Lower lobe of right lung (tissue), 2 donors: ENCODE measurements around the gene AGMO. TPM values are rescaled to one million over a fixed set of nuclear protein-coding genes. Genes with fewer than 3 reads are reported as not detected.

Experiments used
- ATAC-seq, 2 donors: fragments of 200-7000 bp; cut with Tn5 transposase; one replicate each; pipeline ENCODE4 v1.9.1; 2020 to 2022; ENCODE audit warnings: mild to moderate bottlenecking in 2 of 2, moderate library complexity in 2 of 2
- DNase-seq: peaks from one replicate; pipeline ENCODE4 v3.0.0-alpha.2; 2020
- H3K27ac ChIP-seq: fragments of 200-600 bp; one replicate; pipeline ENCODE4 v1.8.0; 2022
- H3K27me3 ChIP-seq: fragments of 200-600 bp; one replicate; pipeline ENCODE4 v1.8.0; 2022; ENCODE audit warnings: low read depth
- H3K36me3 ChIP-seq: fragments of 200-600 bp; one replicate; pipeline ENCODE4 v1.8.0; 2022; ENCODE audit warnings: mild to moderate bottlenecking
- H3K4me1 ChIP-seq: fragments of 200-600 bp; one replicate; pipeline ENCODE4 v1.8.0; 2022
- H3K4me3 ChIP-seq: fragments of 200-600 bp; one replicate; pipeline ENCODE4 v1.8.0; 2022; ENCODE audit warnings: mild to moderate bottlenecking
- H3K9me3 ChIP-seq: fragments of 200-600 bp; one replicate; pipeline ENCODE4 v1.8.0; 2022
- intact Hi-C: fragments of 100-400 bp; cut with DNase I; formaldehyde crosslinking; loops from one replicate; pipeline ENCODE4 v1.11.0; 2022
- total RNA-seq: library from RNA; stranded (reverse); fragmentation: NEBNext Ultra II Directional; extraction: Animal tissue kit (Norgen Biotek cat#: 25700); gene quantifications from one replicate; pipeline ENCODE4 v1.2.1, GENCODE V29; 2021
- TF ChIP-seq, protein P1 (sequence below): fragments of 200-600 bp; IDR thresholded peaks from one replicate; pipeline ENCODE4 v1.8.0; 2022; ENCODE audit warnings: antibody characterized with exemption, mild to moderate bottlenecking
- donor health status: DM: no; HTN: yes; CAD: no; lungs with severe emphysema.

AGMO gene
- total RNA-seq, 1 donor from 2014 or later = not detected

DNA sequence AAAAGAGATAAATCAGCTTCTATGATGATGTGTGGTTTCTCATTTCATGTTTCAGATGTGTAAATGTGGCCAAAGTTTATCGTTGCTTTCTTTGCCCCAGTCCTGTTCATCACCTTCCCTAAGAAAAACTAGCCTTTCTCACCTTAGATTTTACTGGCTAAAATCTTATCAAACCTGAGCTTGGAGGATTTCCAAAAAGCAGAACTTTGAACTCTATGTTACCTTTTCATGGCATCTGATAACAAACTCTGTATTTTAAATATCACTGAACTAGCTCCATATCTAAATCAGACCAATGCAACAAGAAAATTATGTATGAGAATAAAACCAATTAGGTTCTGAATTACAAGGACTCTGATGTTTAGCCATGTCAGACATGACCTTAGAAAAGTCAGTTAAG lies 335.8 kb downstream of the AGMO start:
- ATAC-seq (no peak), DNase-seq (no peak)
- Histone ChIP-seq H3K27me3 (no peaks in the 10 kb centered on the region), H3K9me3 (no peaks in the 10 kb centered on the region), H3K27ac (no peak overlapping the region), H3K36me3 (no peaks in the 10 kb centered on the region), H3K4me1 (no peaks in the 10 kb centered on the region), H3K4me3 (no peak overlapping the region)
- TF ChIP-seq, protein P1, sequence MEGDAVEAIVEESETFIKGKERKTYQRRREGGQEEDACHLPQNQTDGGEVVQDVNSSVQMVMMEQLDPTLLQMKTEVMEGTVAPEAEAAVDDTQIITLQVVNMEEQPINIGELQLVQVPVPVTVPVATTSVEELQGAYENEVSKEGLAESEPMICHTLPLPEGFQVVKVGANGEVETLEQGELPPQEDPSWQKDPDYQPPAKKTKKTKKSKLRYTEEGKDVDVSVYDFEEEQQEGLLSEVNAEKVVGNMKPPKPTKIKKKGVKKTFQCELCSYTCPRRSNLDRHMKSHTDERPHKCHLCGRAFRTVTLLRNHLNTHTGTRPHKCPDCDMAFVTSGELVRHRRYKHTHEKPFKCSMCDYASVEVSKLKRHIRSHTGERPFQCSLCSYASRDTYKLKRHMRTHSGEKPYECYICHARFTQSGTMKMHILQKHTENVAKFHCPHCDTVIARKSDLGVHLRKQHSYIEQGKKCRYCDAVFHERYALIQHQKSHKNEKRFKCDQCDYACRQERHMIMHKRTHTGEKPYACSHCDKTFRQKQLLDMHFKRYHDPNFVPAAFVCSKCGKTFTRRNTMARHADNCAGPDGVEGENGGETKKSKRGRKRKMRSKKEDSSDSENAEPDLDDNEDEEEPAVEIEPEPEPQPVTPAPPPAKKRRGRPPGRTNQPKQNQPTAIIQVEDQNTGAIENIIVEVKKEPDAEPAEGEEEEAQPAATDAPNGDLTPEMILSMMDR = no peak
- intact Hi-C loops = no loop called here

GRCh38 chr7:15219758-15220157 lies 342.1 kb downstream of the AGMO start:
- no peak for ATAC-seq
- no peak overlapping the region for H3K4me3 ChIP-seq
- TF ChIP-seq, protein P1 = no peak

GRCh38 chr7:15218261-15218660 lies 343.6 kb downstream of the AGMO start:
- Histone ChIP-seq H3K27me3 (no peaks in the 10 kb centered on the region), H3K27ac (no peak overlapping the region), H3K36me3 (no peaks in the 10 kb centered on the region), H3K9me3 (no peaks in the 10 kb centered on the region), H3K4me3 (no peak overlapping the region), H3K4me1 (no peaks in the 10 kb centered on the region)
- DNase-seq = no peak
- intact Hi-C loops = no loop called here
- no peak for ATAC-seq
- TF ChIP-seq, protein P1 = no peak

More at GRCh38 chr7:15219758-15220157, 342.1 kb downstream of the AGMO start:
- H3K4me1 ChIP-seq = no peaks in the 10 kb centered on the region
- H3K9me3 ChIP-seq = no peaks in the 10 kb centered on the region
- no peak for DNase-seq
- H3K27ac ChIP-seq = no peak overlapping the region
- H3K27me3 ChIP-seq = no peaks in the 10 kb centered on the region
- intact Hi-C loops = no loop called here
- H3K36me3 ChIP-seq = no peaks in the 10 kb centered on the region

GRCh38 chr7:15215616-15216015 lies 346.2 kb downstream of the AGMO start:
- TF ChIP-seq, protein P1 = no peak
- ATAC-seq = no peak

GRCh38 chr7:15214976-15215375 lies 346.8 kb downstream of the AGMO start:
- intact Hi-C loops = no loop called here
- Histone ChIP-seq H3K4me1 (no peaks in the 10 kb centered on the region), H3K36me3 (no peaks in the 10 kb centered on the region), H3K9me3 (no peaks in the 10 kb centered on the region), H3K27ac (no peak overlapping the region), H3K4me3 (no peak overlapping the region), H3K27me3 (no peaks in the 10 kb centered on the region)
- TF ChIP-seq, protein P1 = no peak
- DNase-seq = no peak
- ATAC-seq = no peak

More at GRCh38 chr7:15215616-15216015, 346.2 kb downstream of the AGMO start:
- H3K27me3 ChIP-seq = no peaks in the 10 kb centered on the region
- H3K27ac ChIP-seq = no peak overlapping the region
- no peak for DNase-seq
- H3K4me3 ChIP-seq = no peak overlapping the region
- H3K36me3 ChIP-seq = no peaks in the 10 kb centered on the region
- H3K9me3 ChIP-seq = no peaks in the 10 kb centered on the region
- intact Hi-C loops = no loop called here
- no peaks in the 10 kb centered on the region for H3K4me1 ChIP-seq

- H3K27ac ChIP-seq = no peak overlapping the region
- no peaks in the 10 kb centered on the region for H3K9me3 ChIP-seq
- H3K4me1 ChIP-seq = no peaks in the 10 kb centered on the region
- H3K36me3 ChIP-seq = no peaks in the 10 kb centered on the region
- no peak for DNase-seq
- no peaks in the 10 kb centered on the region for H3K27me3 ChIP-seq
- TF ChIP-seq, protein P1 = no peak
- no peak for ATAC-seq
- H3K4me3 ChIP-seq = no peak overlapping the region
- intact Hi-C loops = no loop called here
Measured at GRCh38 chr7:15213093-15213492, 348.7 kb downstream of the AGMO start.
